AG04450 (cell line): Measurements from ENCODE around the gene SH3D19. TPM values are rescaled to one million over a fixed set of nuclear protein-coding genes. Genes with fewer than 3 reads are reported as not detected.
A peak's percentile ranks its signal among the peaks of the same experiment; 100 is the strongest.

Experiments used
- CTCF ChIA-PET: fragments of 300-600, 350-600 bp; formaldehyde crosslinking; extraction: SDS; loops from one replicate; lab custom pipeline; 2022; ENCODE audit warnings: antibody characterized with exemption, inconsistent platforms; lab: Charles Lee
- POLR2A ChIA-PET: fragments of 350-600 bp; formaldehyde crosslinking; extraction: SDS; loops from one replicate; lab custom pipeline; 2021; ENCODE audit warnings: antibody characterized with exemption, inconsistent platforms; lab: Yijun Ruan, JAX
- DNase-seq: peaks from one replicate; pipeline ENCODE4 v3.0.0-alpha.2; 2011; ENCODE audit warnings: low read depth, low spot score
- H3K27ac ChIP-seq: one replicate; pipeline ENCODE4 v1.5.1; 2012; ENCODE audit warnings: low read depth, low read length, control low read depth
- H3K27me3 ChIP-seq: one replicate; pipeline ENCODE4 v1.6.0; 2012; ENCODE audit warnings: low read length; ENCODE audit not compliant: control insufficient read depth, insufficient read depth
- H3K4me3 ChIP-seq: 2 replicates; pipeline ENCODE4 v1.5.1; 2011; ENCODE audit warnings: mild to moderate bottlenecking, low read depth, low read length, control low read depth
- H3K9me3 ChIP-seq: 2 replicates; pipeline ENCODE4 v1.5.1; 2012; ENCODE audit warnings: low read length; ENCODE audit not compliant: control insufficient read depth, insufficient read depth
- polyA plus RNA-seq: library from polyadenylated mRNA; depleted of rRNA; stranded (reverse); fragments of >200 nt; gene quantifications from 2 replicates; pipeline ENCODE4 v1.2.3, GENCODE V29; 2011
- TF ChIP-seq, protein P1 (sequence below): IDR thresholded peaks from 2 replicates; pipeline ENCODE4 v1.5.1; 2011; ENCODE audit warnings: low read depth, low read length, control low read depth, inconsistent platforms

The SH3D19 gene
- polyA plus RNA-seq, 1 experiment: 32.6 TPM

DNA sequence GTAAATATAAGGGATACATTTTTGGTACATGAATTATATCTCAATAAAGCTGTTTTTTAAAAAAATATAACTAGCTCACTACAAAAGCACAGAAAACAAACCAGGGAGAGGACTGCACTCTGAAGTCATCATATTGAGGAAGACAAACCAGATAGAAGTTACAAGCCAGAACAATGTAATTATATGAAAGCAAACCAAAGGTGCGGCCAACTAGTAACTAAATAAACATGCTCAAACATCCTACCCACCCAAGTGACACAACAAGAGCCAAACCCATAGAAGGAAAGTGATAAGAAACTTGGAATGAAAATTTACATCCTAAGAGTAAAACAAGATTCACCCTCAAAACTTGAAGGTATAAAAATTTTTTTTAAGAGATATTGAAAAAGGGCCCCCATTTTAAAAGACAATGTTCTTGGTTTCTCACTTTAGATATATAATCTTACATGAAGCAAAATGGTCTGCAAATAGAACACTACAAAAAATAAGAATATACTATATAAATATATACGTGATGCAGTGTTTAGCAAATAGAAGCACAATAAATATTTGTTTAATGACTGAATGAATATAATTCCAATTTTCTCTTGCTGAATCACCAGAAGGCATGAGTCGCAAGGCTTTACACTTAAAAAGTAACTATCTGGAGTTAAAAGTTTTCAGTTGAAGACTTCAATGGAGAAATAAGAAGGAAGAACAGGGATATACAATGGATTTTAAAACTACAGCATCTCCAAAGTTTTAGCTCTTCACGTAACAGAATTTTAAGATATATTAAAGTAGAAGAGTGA lies 4.0 kb upstream of the SH3D19 start:
- ChIA-PET CTCF (interaction anchor here (0.6 kb wide), 1 partner anchor 240 kb away, joined by 3 read pairs; no protein-coding TSS in a partner anchor), POLR2A (no interaction called here)
- TF ChIP-seq, protein P1, sequence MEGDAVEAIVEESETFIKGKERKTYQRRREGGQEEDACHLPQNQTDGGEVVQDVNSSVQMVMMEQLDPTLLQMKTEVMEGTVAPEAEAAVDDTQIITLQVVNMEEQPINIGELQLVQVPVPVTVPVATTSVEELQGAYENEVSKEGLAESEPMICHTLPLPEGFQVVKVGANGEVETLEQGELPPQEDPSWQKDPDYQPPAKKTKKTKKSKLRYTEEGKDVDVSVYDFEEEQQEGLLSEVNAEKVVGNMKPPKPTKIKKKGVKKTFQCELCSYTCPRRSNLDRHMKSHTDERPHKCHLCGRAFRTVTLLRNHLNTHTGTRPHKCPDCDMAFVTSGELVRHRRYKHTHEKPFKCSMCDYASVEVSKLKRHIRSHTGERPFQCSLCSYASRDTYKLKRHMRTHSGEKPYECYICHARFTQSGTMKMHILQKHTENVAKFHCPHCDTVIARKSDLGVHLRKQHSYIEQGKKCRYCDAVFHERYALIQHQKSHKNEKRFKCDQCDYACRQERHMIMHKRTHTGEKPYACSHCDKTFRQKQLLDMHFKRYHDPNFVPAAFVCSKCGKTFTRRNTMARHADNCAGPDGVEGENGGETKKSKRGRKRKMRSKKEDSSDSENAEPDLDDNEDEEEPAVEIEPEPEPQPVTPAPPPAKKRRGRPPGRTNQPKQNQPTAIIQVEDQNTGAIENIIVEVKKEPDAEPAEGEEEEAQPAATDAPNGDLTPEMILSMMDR: no peak
- Histone ChIP-seq H3K9me3 (no peaks in the 10 kb centered on the region), H3K27me3 (no peaks in the 10 kb centered on the region), H3K4me3 (no peak overlapping the region), H3K27ac (no peak overlapping the region)
- DNase-seq: no peak

DNA sequence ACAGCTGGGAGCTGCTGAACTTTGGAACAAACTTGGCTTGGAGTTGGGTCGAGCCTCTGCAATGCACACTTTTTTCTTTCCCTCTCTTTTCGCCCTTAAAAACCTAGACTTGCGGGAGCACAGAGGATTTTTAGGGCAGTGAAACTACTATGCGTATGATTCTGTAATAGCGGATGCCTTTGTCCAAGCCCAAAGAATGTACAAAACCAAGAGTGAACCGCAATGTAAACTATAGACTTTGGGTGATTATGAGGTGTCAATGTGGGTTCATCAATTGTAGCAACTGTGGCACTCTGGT lies 493 bp upstream of the SH3D19 start:
- H3K27me3 ChIP-seq: no peaks in the 10 kb centered on the region
- no peaks in the 10 kb centered on the region for H3K9me3 ChIP-seq
- no peak overlapping the region for H3K27ac ChIP-seq
- DNase-seq: no peak
- peak overlapping the region; percentile 67 for H3K4me3 ChIP-seq
- CTCF ChIA-PET: interaction anchor here (0.7 kb wide), 2 partner anchors 109 to 468 kb away, joined by 4 to 5 read pairs; no protein-coding TSS in a partner anchor
- TF ChIP-seq, protein P1: no peak
- POLR2A ChIA-PET: interaction anchor here (1.6 kb wide), 1 partner anchor 9 kb away, joined by 4 read pairs; no protein-coding TSS in a partner anchor

GRCh38 chr4:151324752-151325110 lies 674 bp downstream of the SH3D19 start:
- no peak for DNase-seq
- CTCF ChIA-PET: no interaction called here
- no peaks in the 10 kb centered on the region for H3K9me3 ChIP-seq
- TF ChIP-seq, protein P1: no peak
- POLR2A ChIA-PET: interaction anchor here (1.6 kb wide), 1 partner anchor 8 kb away, joined by 4 read pairs; no protein-coding TSS in a partner anchor
- no peak overlapping the region for H3K27ac ChIP-seq
- peak overlapping the region; percentile 67 for H3K4me3 ChIP-seq
- H3K27me3 ChIP-seq: no peaks in the 10 kb centered on the region

GRCh38 chr4:151324124-151324751 lies 1.2 kb downstream of the SH3D19 start:
- ChIA-PET CTCF (no interaction called here), POLR2A (no interaction called here)
- Histone ChIP-seq H3K27me3 (no peaks in the 10 kb centered on the region), H3K9me3 (no peaks in the 10 kb centered on the region), H3K4me3 (peak overlapping the region; percentile 67), H3K27ac (no peak overlapping the region)
- TF ChIP-seq, protein P1: no peak
- no peak for DNase-seq

DNA sequence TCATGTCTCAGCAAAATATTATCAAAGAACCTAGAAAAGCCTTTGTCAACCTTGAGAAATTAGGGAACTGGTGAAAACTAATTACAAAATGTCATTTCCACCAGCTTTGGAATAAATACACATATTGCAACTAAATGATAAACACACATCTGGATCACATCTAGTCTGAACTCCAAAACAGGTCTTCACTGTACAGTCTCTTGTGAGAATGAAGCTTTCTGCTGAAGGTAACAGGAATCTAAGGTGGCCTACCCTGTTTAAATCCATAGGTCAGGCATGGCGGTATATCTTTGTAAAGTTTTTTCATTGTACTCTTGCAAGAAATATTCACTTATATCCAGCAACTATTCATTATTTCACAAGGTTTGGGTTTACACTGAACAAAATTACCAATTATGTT lies 1.7 kb downstream of the SH3D19 start:
- Histone ChIP-seq H3K4me3 (no peak overlapping the region), H3K27me3 (no peaks in the 10 kb centered on the region), H3K27ac (no peak overlapping the region), H3K9me3 (no peaks in the 10 kb centered on the region)
- ChIA-PET POLR2A (no interaction called here), CTCF (interaction anchor here (0.6 to 0.7 kb wide), 2 partner anchors 12 to 206 kb away, joined by 3 read pairs; no protein-coding TSS in a partner anchor)
- TF ChIP-seq, protein P1: no peak
- DNase-seq: no peak
